ENCODE measurements around the gene ACMSD.

ACMSD gene

GRCh38 chr2:134944975-134945374, 106.6 kb downstream of the ACMSD start:
- TF ChIP-seq TAF1 (IDR thresholded peaks at IDR 0.05; ENCODE audit: borderline replicate concordance, insufficient read depth, low read length) = no peak
- TF ChIP-seq SIN3A (IDR thresholded peaks at IDR 0.05; ENCODE audit: borderline replicate concordance, insufficient read depth, low read length) = no peak
- no peak for TF ChIP-seq FOXP2 (optimal IDR thresholded peaks at IDR 0.05; ENCODE audit: borderline replicate concordance, extremely low read depth, extremely low read length, insufficient read depth)
- TF ChIP-seq, protein P1, sequence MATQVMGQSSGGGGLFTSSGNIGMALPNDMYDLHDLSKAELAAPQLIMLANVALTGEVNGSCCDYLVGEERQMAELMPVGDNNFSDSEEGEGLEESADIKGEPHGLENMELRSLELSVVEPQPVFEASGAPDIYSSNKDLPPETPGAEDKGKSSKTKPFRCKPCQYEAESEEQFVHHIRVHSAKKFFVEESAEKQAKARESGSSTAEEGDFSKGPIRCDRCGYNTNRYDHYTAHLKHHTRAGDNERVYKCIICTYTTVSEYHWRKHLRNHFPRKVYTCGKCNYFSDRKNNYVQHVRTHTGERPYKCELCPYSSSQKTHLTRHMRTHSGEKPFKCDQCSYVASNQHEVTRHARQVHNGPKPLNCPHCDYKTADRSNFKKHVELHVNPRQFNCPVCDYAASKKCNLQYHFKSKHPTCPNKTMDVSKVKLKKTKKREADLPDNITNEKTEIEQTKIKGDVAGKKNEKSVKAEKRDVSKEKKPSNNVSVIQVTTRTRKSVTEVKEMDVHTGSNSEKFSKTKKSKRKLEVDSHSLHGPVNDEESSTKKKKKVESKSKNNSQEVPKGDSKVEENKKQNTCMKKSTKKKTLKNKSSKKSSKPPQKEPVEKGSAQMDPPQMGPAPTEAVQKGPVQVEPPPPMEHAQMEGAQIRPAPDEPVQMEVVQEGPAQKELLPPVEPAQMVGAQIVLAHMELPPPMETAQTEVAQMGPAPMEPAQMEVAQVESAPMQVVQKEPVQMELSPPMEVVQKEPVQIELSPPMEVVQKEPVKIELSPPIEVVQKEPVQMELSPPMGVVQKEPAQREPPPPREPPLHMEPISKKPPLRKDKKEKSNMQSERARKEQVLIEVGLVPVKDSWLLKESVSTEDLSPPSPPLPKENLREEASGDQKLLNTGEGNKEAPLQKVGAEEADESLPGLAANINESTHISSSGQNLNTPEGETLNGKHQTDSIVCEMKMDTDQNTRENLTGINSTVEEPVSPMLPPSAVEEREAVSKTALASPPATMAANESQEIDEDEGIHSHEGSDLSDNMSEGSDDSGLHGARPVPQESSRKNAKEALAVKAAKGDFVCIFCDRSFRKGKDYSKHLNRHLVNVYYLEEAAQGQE (IDR thresholded peaks at IDR 0.05; ENCODE audit: insufficient read depth in 1 of 2, low read depth in 2 of 2, low read length in 2 of 2) = no peak
- TF ChIP-seq POLR2AphosphoS5 (IDR thresholded peaks at IDR 0.05; ENCODE audit: low read depth, low read length) = no peak

DNA sequence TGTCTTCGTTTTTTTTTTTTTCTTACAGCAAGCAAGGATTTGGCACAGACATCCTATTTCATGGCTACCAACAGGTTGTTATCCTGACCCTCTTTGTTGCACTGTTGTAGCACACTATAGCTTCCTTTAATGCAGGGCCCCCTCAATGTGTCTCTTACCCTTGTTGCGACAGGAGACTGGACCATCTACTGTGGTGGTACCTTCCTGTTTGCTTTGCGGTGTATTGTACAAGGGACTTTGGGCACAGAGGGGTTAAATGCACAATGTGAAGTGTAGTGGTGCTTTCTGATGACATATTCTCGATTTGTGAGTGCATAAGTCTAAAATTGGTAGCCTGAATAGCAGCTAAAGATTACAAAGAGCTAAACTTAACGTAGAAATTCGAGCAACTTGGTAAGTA, 107.7 kb downstream of the ACMSD start:
- no peak for TF ChIP-seq TAF1 (IDR thresholded peaks at IDR 0.05; ENCODE audit: borderline replicate concordance, insufficient read depth, low read length)
- no peak for TF ChIP-seq POLR2AphosphoS5 (IDR thresholded peaks at IDR 0.05; ENCODE audit: low read depth, low read length)
- TF ChIP-seq, protein P1 (IDR thresholded peaks at IDR 0.05; ENCODE audit: insufficient read depth in 1 of 2, low read depth in 2 of 2, low read length in 2 of 2) = no peak
- TF ChIP-seq SIN3A (IDR thresholded peaks at IDR 0.05; ENCODE audit: borderline replicate concordance, insufficient read depth, low read length) = no peak

DNA sequence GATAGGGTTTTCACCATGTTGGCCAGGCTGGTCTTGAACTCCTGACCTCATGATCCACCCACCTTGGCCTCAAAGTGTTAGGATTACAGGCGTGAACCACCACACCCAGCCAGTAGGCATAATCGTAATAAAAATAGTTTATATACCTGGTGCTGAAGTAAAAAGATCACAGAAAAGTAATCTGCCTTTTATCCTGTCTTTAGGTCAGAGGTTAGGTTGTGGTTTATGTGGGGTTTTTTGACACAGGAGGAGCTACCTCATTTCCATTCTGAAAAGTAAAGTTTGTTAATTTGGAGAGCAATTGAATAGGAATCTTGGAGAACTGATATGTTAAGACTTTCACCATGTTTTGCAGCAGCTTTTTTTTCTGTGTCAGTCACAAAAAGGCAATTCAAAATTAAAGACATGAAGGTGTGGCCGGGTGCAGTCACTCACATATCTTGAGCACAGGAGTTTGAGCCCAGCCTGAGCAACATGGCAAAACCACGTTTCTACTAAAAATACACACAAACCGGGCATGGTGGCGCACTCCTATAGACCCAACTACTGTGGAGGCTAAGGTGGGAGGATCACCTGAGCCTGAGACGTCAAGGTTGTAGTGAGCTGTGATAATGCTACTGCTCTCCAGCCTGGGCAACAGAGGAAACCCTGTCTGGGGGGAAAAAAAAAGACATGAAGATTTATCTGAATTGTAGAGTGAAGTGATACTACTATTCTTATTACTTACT, 111.7 kb downstream of the ACMSD start:
- no peak for TF ChIP-seq TAF1 (IDR thresholded peaks at IDR 0.05; ENCODE audit: borderline replicate concordance, insufficient read depth, low read length)
- TF ChIP-seq, protein P1 (IDR thresholded peaks at IDR 0.05; ENCODE audit: insufficient read depth in 1 of 2, low read depth in 2 of 2, low read length in 2 of 2) = no peak
- TF ChIP-seq SIN3A (IDR thresholded peaks at IDR 0.05; ENCODE audit: borderline replicate concordance, insufficient read depth, low read length) = no peak
- TF ChIP-seq FOXP2 (optimal IDR thresholded peaks at IDR 0.05; ENCODE audit: borderline replicate concordance, extremely low read depth, extremely low read length, insufficient read depth) = no peak
- TF ChIP-seq POLR2AphosphoS5 (IDR thresholded peaks at IDR 0.05; ENCODE audit: low read depth, low read length) = no peak

GRCh38 chr2:134950886-134951285, 112.5 kb downstream of the ACMSD start:
- TF ChIP-seq SIN3A (IDR thresholded peaks at IDR 0.05; ENCODE audit: borderline replicate concordance, insufficient read depth, low read length) (no peak), TAF1 (IDR thresholded peaks at IDR 0.05; ENCODE audit: borderline replicate concordance, insufficient read depth, low read length) (no peak), FOXP2 (optimal IDR thresholded peaks at IDR 0.05; ENCODE audit: borderline replicate concordance, extremely low read depth, extremely low read length, insufficient read depth) (no peak), POLR2AphosphoS5 (IDR thresholded peaks at IDR 0.05; ENCODE audit: low read depth, low read length) (no peak)
- TF ChIP-seq, protein P1 (IDR thresholded peaks at IDR 0.05; ENCODE audit: insufficient read depth in 1 of 2, low read depth in 2 of 2, low read length in 2 of 2) = no peak

Measured in PFSK-1 (cell line).